ENCODE results near the gene PHC1.

GRCh38 chr12:8969861-8970411 lies 55.6 kb downstream of the PHC1 start:
- TF ChIP-seq CTCF (IDR thresholded peaks at IDR 0.05) (no peak), POLR2A (IDR thresholded peaks at IDR 0.05) (no peak)

All from body of pancreas (tissue), 4 donors.